PFSK-1 (cell line): ENCODE measurements around the gene PCCA.
A peak's percentile ranks its signal among the peaks of the same experiment; 100 is the strongest.

ENCODE experiments used
- FOXP2 ChIP-seq: optimal IDR thresholded peaks from 2 replicates; pipeline ENCODE3; 2011; ENCODE audit warnings: borderline replicate concordance, control low read depth, inconsistent platforms; ENCODE audit not compliant: insufficient read depth; ENCODE audit errors: extremely low read length, extremely low read depth
- POLR2AphosphoS5 ChIP-seq: IDR thresholded peaks from 2 replicates; pipeline ENCODE4 v1.6.1; 2012; ENCODE audit warnings: low read depth, mild to moderate bottlenecking, control low read depth, low read length, moderate library complexity
- SIN3A ChIP-seq: IDR thresholded peaks from 2 replicates; pipeline ENCODE4 v1.6.1; 2012; ENCODE audit warnings: mild to moderate bottlenecking, low read length, moderate library complexity, borderline replicate concordance; ENCODE audit not compliant: insufficient read depth
- TAF1 ChIP-seq: IDR thresholded peaks from 2 replicates; pipeline ENCODE4 v1.6.1; 2012; ENCODE audit warnings: low read length, control low read depth, borderline replicate concordance; ENCODE audit not compliant: insufficient read depth
- TF ChIP-seq, protein P1 (sequence below), 2 experiments: IDR thresholded peaks; 2 replicates each; pipeline versions ENCODE4 v1.6.1 to v1.8.0; 2011 to 2012; ENCODE audit warnings: low read depth in 2 of 2, low read length in 2 of 2, control low read depth in 1 of 2, inconsistent platforms in 1 of 2, mild to moderate bottlenecking in 1 of 2, moderate library complexity in 1 of 2; ENCODE audit not compliant: insufficient read depth in 1 of 2

PCCA gene

GRCh38 chr13:100464006-100464405, 375.1 kb downstream of the PCCA start:
- TF ChIP-seq SIN3A (no peak), TAF1 (no peak), POLR2AphosphoS5 (no peak), FOXP2 (no peak)
- TF ChIP-seq, protein P1, sequence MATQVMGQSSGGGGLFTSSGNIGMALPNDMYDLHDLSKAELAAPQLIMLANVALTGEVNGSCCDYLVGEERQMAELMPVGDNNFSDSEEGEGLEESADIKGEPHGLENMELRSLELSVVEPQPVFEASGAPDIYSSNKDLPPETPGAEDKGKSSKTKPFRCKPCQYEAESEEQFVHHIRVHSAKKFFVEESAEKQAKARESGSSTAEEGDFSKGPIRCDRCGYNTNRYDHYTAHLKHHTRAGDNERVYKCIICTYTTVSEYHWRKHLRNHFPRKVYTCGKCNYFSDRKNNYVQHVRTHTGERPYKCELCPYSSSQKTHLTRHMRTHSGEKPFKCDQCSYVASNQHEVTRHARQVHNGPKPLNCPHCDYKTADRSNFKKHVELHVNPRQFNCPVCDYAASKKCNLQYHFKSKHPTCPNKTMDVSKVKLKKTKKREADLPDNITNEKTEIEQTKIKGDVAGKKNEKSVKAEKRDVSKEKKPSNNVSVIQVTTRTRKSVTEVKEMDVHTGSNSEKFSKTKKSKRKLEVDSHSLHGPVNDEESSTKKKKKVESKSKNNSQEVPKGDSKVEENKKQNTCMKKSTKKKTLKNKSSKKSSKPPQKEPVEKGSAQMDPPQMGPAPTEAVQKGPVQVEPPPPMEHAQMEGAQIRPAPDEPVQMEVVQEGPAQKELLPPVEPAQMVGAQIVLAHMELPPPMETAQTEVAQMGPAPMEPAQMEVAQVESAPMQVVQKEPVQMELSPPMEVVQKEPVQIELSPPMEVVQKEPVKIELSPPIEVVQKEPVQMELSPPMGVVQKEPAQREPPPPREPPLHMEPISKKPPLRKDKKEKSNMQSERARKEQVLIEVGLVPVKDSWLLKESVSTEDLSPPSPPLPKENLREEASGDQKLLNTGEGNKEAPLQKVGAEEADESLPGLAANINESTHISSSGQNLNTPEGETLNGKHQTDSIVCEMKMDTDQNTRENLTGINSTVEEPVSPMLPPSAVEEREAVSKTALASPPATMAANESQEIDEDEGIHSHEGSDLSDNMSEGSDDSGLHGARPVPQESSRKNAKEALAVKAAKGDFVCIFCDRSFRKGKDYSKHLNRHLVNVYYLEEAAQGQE (IDR thresholded peaks at IDR 0.05; ENCODE audit: insufficient read depth in 1 of 2, low read depth in 2 of 2, low read length in 2 of 2) = no peak

GRCh38 chr13:100465558-100465957, 376.7 kb downstream of the PCCA start:
- TF ChIP-seq FOXP2 = no peak
- TF ChIP-seq POLR2AphosphoS5 = no peak
- TF ChIP-seq, protein P1 (IDR thresholded peaks at IDR 0.05; ENCODE audit: insufficient read depth in 1 of 2, low read depth in 2 of 2, low read length in 2 of 2) = no peak
- TF ChIP-seq TAF1 = no peak
- no peak for TF ChIP-seq SIN3A

DNA sequence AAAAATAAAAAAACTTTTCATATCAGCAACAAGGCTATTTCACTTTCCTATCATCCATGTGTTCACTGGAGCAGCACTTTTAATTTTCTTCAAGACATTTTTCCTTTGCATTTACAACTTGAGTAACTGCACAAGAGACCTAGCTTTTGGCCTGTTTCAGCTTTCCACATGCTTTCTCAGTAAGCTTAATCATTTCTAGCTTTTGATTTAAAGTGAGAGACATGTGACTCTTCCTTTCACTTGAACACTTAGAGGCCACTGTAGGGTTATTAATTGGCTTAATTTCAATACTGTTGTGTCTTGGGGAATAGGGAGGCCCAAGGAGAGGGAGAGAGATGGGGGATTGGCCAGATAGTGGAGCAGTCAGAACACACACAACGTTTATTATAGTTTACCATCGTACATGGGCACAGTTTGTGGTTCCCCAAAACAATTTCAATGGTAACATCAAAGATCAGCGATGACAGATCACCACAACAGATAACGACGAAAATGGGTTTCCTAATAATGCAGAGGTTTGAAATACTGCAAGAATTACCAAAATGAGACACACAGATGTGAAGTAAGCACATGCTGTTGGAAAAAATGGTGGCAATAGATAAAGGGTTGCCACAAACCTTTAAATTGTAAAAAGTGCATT, 382.1 kb downstream of the PCCA start:
- TF ChIP-seq TAF1 = no peak
- no peak for TF ChIP-seq SIN3A
- TF ChIP-seq, protein P1 (IDR thresholded peaks at IDR 0.05; ENCODE audit: insufficient read depth in 1 of 2, low read depth in 2 of 2, low read length in 2 of 2) = no peak
- no peak for TF ChIP-seq POLR2AphosphoS5
- TF ChIP-seq FOXP2 = no peak

GRCh38 chr13:100473087-100473486, 384.2 kb downstream of the PCCA start:
- TF ChIP-seq, protein P1 (IDR thresholded peaks at IDR 0.05; ENCODE audit: insufficient read depth in 1 of 2, low read depth in 2 of 2, low read length in 2 of 2) = no peak
- TF ChIP-seq FOXP2 (no peak), POLR2AphosphoS5 (no peak), SIN3A (no peak), TAF1 (no peak)

DNA sequence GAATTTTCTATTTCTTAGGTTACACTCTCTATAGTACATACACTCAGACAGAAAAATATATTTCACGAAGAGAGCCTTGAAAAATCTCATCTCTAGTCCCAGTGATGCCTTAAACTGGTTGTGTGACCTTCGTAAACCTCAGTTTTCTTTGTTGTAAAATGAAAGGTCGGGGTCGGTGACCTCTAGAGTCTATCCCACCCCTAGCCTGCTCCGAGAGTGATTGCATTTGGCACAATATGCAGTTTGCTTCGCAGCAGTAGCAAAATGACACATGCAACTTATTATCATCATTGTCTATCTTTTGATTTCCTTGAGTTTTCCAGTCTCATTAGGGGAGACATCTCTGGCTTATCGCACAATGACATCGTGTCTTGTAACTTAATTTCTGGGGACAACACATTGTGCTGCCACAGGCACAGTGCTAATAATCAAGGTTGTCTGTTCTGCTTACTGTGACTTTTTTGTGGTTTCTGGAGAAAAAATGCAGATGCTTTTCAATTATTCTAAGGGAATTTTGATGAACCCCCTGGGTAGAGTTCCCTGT, 384.7 kb downstream of the PCCA start:
- TF ChIP-seq SIN3A = no peak
- no peak for TF ChIP-seq FOXP2
- TF ChIP-seq, protein P1 (IDR thresholded peaks at IDR 0.05; ENCODE audit: insufficient read depth in 1 of 2, low read depth in 2 of 2, low read length in 2 of 2) = peak in 1 of 2 experiments; percentile 31; a peak in 1 of 4 replicates
